Vagina (tissue), 2 donors: Measurements from ENCODE around the gene BPIFB1.

ENCODE experiments used
- POLR2A ChIP-seq, 2 donors: fragments of 450-650 bp; IDR thresholded peaks; one replicate each; pipeline ENCODE4 v1.6.1; 2017; ENCODE audit warnings: antibody characterized with exemption in 2 of 2, mild to moderate bottlenecking in 2 of 2, moderate library complexity in 2 of 2
- POLR2AphosphoS5 ChIP-seq, 2 donors: sonication (generic); formaldehyde crosslinking; IDR thresholded peaks; one replicate each; pipeline ENCODE4 v1.9.0; 2017; ENCODE audit warnings: antibody characterized with exemption in 2 of 2, mild to moderate bottlenecking in 2 of 2, low read depth in 1 of 2; ENCODE audit not compliant: insufficient read depth in 1 of 2
- TF ChIP-seq, protein P1 (sequence below), 3 experiments: fragments of 450-650 bp in 2 of 3; fragments of 200-600 bp in 1 of 3; sonication (generic) in 1 of 3; IDR thresholded peaks; one replicate each; pipeline ENCODE4 v1.5.1; 2017 to 2019; ENCODE audit warnings: antibody characterized with exemption in 3 of 3, mild to moderate bottlenecking in 2 of 3, moderate library complexity in 2 of 3

DNA sequence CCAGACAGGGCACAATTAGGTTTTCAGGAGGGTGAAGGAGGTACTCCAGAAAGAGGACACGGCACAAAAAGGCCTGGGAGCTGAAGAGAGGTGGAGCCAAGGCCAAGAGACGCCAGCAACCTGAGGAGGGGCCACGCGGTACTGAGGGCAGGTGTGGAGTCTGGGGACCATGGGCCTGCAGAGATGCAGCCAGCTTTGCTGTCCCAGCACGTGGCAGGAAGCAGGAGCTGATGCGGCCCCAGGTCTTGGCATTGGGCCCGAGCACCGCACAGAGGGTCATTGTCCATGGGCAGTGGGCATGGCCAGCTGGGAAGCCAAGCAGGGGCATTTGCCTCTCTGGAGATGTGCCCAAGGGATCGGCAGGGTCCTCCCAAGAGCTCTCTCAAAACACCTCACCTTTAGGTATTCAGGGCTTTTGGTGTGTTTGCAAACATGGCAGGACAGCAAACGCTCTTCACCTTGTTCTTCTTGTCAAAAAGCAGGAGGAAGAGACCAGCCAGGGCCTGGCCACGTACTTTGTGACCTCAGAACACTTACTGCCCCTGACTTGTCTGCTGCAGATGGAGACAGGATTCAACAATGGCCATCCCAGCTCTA lies 1.4 kb upstream of the BPIFB1 start:
- TF ChIP-seq, protein P1, sequence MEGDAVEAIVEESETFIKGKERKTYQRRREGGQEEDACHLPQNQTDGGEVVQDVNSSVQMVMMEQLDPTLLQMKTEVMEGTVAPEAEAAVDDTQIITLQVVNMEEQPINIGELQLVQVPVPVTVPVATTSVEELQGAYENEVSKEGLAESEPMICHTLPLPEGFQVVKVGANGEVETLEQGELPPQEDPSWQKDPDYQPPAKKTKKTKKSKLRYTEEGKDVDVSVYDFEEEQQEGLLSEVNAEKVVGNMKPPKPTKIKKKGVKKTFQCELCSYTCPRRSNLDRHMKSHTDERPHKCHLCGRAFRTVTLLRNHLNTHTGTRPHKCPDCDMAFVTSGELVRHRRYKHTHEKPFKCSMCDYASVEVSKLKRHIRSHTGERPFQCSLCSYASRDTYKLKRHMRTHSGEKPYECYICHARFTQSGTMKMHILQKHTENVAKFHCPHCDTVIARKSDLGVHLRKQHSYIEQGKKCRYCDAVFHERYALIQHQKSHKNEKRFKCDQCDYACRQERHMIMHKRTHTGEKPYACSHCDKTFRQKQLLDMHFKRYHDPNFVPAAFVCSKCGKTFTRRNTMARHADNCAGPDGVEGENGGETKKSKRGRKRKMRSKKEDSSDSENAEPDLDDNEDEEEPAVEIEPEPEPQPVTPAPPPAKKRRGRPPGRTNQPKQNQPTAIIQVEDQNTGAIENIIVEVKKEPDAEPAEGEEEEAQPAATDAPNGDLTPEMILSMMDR (IDR thresholded peaks at IDR 0.05): no peak
- TF ChIP-seq POLR2AphosphoS5 (IDR thresholded peaks at IDR 0.05; ENCODE audit: insufficient read depth in 1 of 2, low read depth in 1 of 2): no peak
- no peak for TF ChIP-seq POLR2A (IDR thresholded peaks at IDR 0.05)
